Colonic mucosa (tissue), 4 donors: ENCODE measurements around the gene TKT. TPM values are rescaled to one million over a fixed set of nuclear protein-coding genes. Genes with fewer than 3 reads are reported as not detected.
"Not testable (repeated sequence)": the region's sequence is repeated elsewhere in the genome, so short reads cannot be mapped to it uniquely, and the experiment has no call there.

Experiments used
- DNase-seq: peaks from one replicate; pipeline ENCODE4 v3.0.0-alpha.2; 2020
- H3K27ac ChIP-seq: fragments of 200-600 bp; one replicate; pipeline ENCODE4 v1.8.0; 2021
- H3K27me3 ChIP-seq: fragments of 200-600 bp; one replicate; pipeline ENCODE4 v1.8.0; 2021
- H3K36me3 ChIP-seq: fragments of 200-600 bp; one replicate; pipeline ENCODE4 v1.8.0; 2021
- H3K4me1 ChIP-seq: fragments of 200-600 bp; one replicate; pipeline ENCODE4 v1.8.0; 2021; ENCODE audit warnings: mild to moderate bottlenecking
- H3K4me3 ChIP-seq: fragments of 200-600 bp; one replicate; pipeline ENCODE4 v1.8.0; 2021
- H3K9ac ChIP-seq, 2 donors: one replicate each; pipeline ENCODE4 v1.7.0; 2013; ENCODE audit warnings: control low read depth in 2 of 2, low read depth in 2 of 2, low read length in 2 of 2
- H3K9me3 ChIP-seq: fragments of 200-600 bp; one replicate; pipeline ENCODE4 v1.8.0; 2021
- CTCF ChIP-seq: fragments of 200-600 bp; IDR thresholded peaks from one replicate; pipeline ENCODE4 v1.8.0; 2022; ENCODE audit warnings: antibody characterized with exemption, mild to moderate bottlenecking
- intact Hi-C: fragments of 100-400 bp; cut with DNase I; formaldehyde crosslinking; loops from one replicate; pipeline ENCODE4 v1.14.1; 2022
- total RNA-seq, 2 donors: library from RNA; stranded (reverse); fragmentation: NEBNext Ultra II Directional in 1 of 2; extraction: Animal tissue kit (Norgen Biotek cat#: 25700) in 1 of 2; gene quantifications; one replicate each; pipeline ENCODE4 v1.2.1, GENCODE V29; 2021
- donor health status: healthy.
- donor health status: DM: no; HTN: no; CAD: no.
- donor health status: DM: no; HTN: no; CAD: no.

Gene TKT
- total RNA-seq, 2 donors from 2014 or later, result 315 to 393 TPM

- Histone ChIP-seq H3K4me3 (no peak overlapping the region), H3K9me3 (no peaks in the 10 kb centered on the region), H3K36me3 (no peaks in the 10 kb centered on the region), H3K4me1 (no peaks in the 10 kb centered on the region), H3K9ac (no peak overlapping the region), H3K27ac (no peak overlapping the region), H3K27me3 (no peaks in the 10 kb centered on the region)
- intact Hi-C loops, result no loop called here
- no peak for DNase-seq
- TF ChIP-seq CTCF, result no peak
Measured at GRCh38 chr3:53278667-53279066, 22.8 kb upstream of the TKT start.

- H3K27me3 ChIP-seq, result no peaks in the 10 kb centered on the region
- no peaks in the 10 kb centered on the region for H3K9me3 ChIP-seq
- TF ChIP-seq CTCF, result no peak
- H3K9ac ChIP-seq, result no peak overlapping the region
- intact Hi-C loops, result no loop called here
- H3K27ac ChIP-seq, result no peak overlapping the region
- H3K36me3 ChIP-seq, result no peaks in the 10 kb centered on the region
- no peak for DNase-seq
- H3K4me3 ChIP-seq, result no peak overlapping the region
- H3K4me1 ChIP-seq, result peaks cover 3% of the 10 kb centered on the region
Measured at GRCh38 chr3:53274938-53275605, 19.2 kb upstream of the TKT start.

- no peak overlapping the region for H3K27ac ChIP-seq
- peaks cover 6% of the 10 kb centered on the region for H3K4me1 ChIP-seq
- intact Hi-C loops, result no loop called here
- no peak overlapping the region for H3K4me3 ChIP-seq
- no peak overlapping the region for H3K9ac ChIP-seq
- no peaks in the 10 kb centered on the region for H3K36me3 ChIP-seq
- DNase-seq, result no peak
- TF ChIP-seq CTCF, result no peak
- H3K27me3 ChIP-seq, result no peaks in the 10 kb centered on the region
- no peaks in the 10 kb centered on the region for H3K9me3 ChIP-seq
Measured at GRCh38 chr3:53273146-53273670, 17.4 kb upstream of the TKT start.

GRCh38 chr3:53269888-53270880 is 14.4 kb upstream of the TKT start:
- no peak for TF ChIP-seq CTCF
- Histone ChIP-seq H3K4me1 (peaks cover 6% of the 10 kb centered on the region), H3K27ac (peak overlapping the region; percentile 74), H3K36me3 (no peaks in the 10 kb centered on the region), H3K27me3 (no peaks in the 10 kb centered on the region), H3K9ac (no peak overlapping the region), H3K4me3 (no peak overlapping the region), H3K9me3 (no peaks in the 10 kb centered on the region)
- intact Hi-C loops, result no loop called here
- peak; percentile 75 for DNase-seq

- H3K27me3 ChIP-seq, H3K36me3 ChIP-seq, intact Hi-C loops, H3K4me1 ChIP-seq, DNase-seq, H3K9ac ChIP-seq, H3K4me3 ChIP-seq, H3K27ac ChIP-seq, H3K9me3 ChIP-seq: not testable (repeated sequence)
Measured at GRCh38 chr3:53269193-53269592, 13.4 kb upstream of the TKT start.
